ENCODE data around the gene TANGO6.

GRCh38 chr16:68987734-68988457 is 144.6 kb downstream of the TANGO6 start:
- TF ChIP-seq POLR2A (IDR thresholded peaks at IDR 0.05; ENCODE audit: control extremely low read depth in 1 of 2, low read depth in 2 of 2, low read length in 2 of 2) (no peak), GABPA (IDR thresholded peaks at IDR 0.05; ENCODE audit: borderline replicate concordance, insufficient read depth, low read length) (no peak), CTCF (IDR thresholded peaks at IDR 0.05; ENCODE audit: control extremely low read depth in 1 of 3, insufficient read depth in 1 of 3, low read depth in 1 of 3, low read length in 3 of 3) (no peak), SP1 (IDR thresholded peaks at IDR 0.05; ENCODE audit: low read depth, low read length) (no peak), TCF12 (IDR thresholded peaks at IDR 0.05; ENCODE audit: low read depth, low read length) (no peak), TAF1 (IDR thresholded peaks at IDR 0.05; ENCODE audit: low read depth, low read length) (no peak), RNF2 (IDR thresholded peaks at IDR 0.05; ENCODE audit: borderline replicate concordance, low read depth, low read length, missing control alignments, poor library complexity, severe bottlenecking) (no peak), JUND (IDR thresholded peaks at IDR 0.05; ENCODE audit: low read length) (no peak), POLR2AphosphoS5 (IDR thresholded peaks at IDR 0.05; ENCODE audit: low read depth, low read length) (no peak)
